OCI-LY3 (cell line): Measurements from ENCODE around the gene PAX5.

Experiments
- EZH2phosphoT487 ChIP-seq: fragments of 200-600 bp; shearing (Covaris generic); IDR thresholded peaks from 2 replicates; pipeline ENCODE4 v1.6.1; 2018; ENCODE audit warnings: antibody characterized with exemption, mixed run types, low read depth
- TF ChIP-seq, protein P1 (sequence below): fragments of 200-600, 300-600 bp; sonication (generic); IDR thresholded peaks from 2 replicates; pipeline ENCODE4 v1.5.1; 2014; ENCODE audit warnings: antibody characterized with exemption, low read length, low read depth

DNA sequence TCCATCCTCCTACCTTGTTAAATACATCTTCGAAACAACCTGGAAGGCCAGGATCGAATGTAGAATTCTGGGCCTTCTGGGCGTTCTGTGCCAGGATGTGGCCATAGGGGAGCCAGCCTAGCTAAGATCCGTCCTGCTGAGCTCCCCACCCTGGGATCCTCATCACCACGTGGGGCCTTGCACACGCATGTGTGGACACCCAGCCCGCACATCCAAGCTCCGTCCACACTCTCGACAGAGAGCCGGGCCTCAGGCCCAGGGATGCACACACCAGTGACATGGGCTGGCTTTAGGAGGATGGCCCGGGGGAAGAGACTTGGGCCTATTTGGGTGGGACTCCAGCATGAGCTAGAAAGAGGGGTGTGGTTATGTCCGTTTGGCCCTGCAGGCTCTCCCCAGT is 154.0 kb downstream of the PAX5 start:
- TF ChIP-seq, protein P1, sequence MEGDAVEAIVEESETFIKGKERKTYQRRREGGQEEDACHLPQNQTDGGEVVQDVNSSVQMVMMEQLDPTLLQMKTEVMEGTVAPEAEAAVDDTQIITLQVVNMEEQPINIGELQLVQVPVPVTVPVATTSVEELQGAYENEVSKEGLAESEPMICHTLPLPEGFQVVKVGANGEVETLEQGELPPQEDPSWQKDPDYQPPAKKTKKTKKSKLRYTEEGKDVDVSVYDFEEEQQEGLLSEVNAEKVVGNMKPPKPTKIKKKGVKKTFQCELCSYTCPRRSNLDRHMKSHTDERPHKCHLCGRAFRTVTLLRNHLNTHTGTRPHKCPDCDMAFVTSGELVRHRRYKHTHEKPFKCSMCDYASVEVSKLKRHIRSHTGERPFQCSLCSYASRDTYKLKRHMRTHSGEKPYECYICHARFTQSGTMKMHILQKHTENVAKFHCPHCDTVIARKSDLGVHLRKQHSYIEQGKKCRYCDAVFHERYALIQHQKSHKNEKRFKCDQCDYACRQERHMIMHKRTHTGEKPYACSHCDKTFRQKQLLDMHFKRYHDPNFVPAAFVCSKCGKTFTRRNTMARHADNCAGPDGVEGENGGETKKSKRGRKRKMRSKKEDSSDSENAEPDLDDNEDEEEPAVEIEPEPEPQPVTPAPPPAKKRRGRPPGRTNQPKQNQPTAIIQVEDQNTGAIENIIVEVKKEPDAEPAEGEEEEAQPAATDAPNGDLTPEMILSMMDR: no peak
- no peak for TF ChIP-seq EZH2phosphoT487
